SK-N-MC (cell line): ENCODE results near the gene MEN1.

Source experiments
- DNase-seq: peaks from one replicate; pipeline ENCODE4 v3.0.0-alpha.2; 2011; ENCODE audit warnings: low read depth, low spot score
- H3K27ac ChIP-seq: fragments of 200-600 bp; sonication (generic); 2 replicates; pipeline ENCODE4 v1.5.1; 2016; ENCODE audit warnings: mixed run types
- H3K36me3 ChIP-seq: fragments of 200-600 bp; sonication (generic); 2 replicates; pipeline ENCODE4 v1.6.1; 2017; ENCODE audit warnings: antibody characterized with exemption, low read length, mixed read lengths; ENCODE audit not compliant: insufficient read depth
- H3K4me3 ChIP-seq: fragments of 200-600 bp; sonication (generic); 2 replicates; pipeline ENCODE4 v1.5.1; 2016
- H3K9ac ChIP-seq: fragments of 200-600 bp; sonication (generic); 2 replicates; pipeline ENCODE4 v1.8.0; 2017; ENCODE audit warnings: mixed run types, mixed read lengths; ENCODE audit not compliant: insufficient read length
- H3K9me3 ChIP-seq: fragments of 200-600 bp; sonication (generic); 2 replicates; pipeline ENCODE4 v1.6.1; 2017; ENCODE audit warnings: low read depth, mild to moderate bottlenecking, antibody characterized with exemption, low read length, moderate library complexity, mixed read lengths
- EZH2 ChIP-seq: fragments of 200-600 bp; sonication (generic); IDR thresholded peaks from one replicate; pipeline ENCODE4 v1.6.1; 2017; ENCODE audit warnings: antibody characterized with exemption
- FOXP2 ChIP-seq: optimal IDR thresholded peaks from 2 replicates; pipeline ENCODE3; 2011; ENCODE audit warnings: mild to moderate bottlenecking, moderate library complexity; ENCODE audit not compliant: insufficient read depth; ENCODE audit errors: extremely low read length, control extremely low read depth
- POLR2AphosphoS5 ChIP-seq: IDR thresholded peaks from 2 replicates; pipeline ENCODE4 v1.6.1; 2012; ENCODE audit warnings: mild to moderate bottlenecking, low read depth, low read length, borderline replicate concordance

The MEN1 gene

DNA sequence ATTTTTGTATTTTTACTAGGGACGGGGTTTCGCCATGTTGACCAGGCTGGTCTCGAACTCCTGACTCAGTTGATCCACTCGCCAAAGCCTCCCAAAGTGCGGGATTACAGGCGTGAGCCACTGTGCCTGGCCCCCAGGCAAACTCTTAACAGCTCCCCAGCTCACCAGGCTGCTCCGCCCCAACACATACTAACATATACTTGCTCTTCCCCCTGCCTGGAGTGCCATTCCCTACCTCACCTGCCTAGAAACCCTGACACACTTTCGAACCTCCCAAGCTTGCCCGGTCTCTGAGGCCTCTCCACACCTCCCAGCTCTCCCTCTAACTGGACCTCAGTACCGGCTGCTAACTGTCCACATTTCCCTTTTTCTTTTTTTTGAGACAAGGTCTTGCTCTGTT is 15.8 kb downstream of the MEN1 start:
- no peak overlapping the region for H3K9ac ChIP-seq
- peaks cover 5% of the 10 kb centered on the region; the same call in 1 of the 2 replicates for H3K36me3 ChIP-seq
- no peaks in the 10 kb centered on the region for H3K9me3 ChIP-seq
- TF ChIP-seq POLR2AphosphoS5 (no peak), FOXP2 (no peak), EZH2 (no peak)
- no peak for DNase-seq
- H3K4me3 ChIP-seq = no peak overlapping the region
- no peak overlapping the region for H3K27ac ChIP-seq

DNA sequence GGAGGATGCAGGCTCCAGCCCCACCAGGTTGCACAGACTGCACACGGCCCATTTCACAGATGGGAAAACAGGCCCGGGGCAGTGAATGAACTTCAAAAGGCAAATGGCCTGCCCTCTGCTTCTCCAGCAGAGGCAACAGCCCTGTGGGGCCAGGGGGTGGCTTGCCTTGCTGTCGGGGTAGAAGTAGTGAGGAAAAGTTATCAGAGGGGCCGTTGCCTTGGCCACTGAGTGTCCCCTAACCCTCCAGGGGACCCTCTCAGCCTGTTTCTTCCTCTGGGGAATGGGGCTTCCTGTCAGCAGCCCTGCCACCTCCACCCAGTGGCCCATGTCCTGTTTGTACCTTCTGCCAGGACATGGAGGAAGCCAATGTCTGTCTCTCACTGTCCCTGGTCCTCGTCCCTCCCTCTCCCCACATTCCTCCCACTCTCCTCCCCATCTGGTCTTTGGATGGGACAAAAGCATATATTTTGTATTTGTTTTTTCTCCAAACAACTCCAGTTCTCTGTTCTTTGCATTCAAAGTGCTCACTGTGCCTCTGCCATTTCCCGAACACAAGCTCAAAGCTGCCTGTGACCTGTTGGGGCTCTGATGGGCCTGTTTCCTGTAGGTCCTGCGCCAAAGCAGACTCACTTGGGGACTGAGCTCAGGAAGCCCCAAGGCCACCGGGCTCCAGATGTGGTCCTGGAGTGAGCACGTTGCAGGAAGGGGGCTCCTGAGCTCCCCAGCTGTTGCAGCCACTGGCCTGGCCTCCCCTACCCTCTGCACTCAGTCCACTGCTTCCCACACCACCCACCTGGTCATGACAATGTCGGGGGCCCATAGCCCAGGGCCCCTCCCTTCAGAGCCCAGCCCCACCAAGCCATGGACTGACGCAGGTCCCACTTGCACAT is 16.8 kb downstream of the MEN1 start:
- no peak for TF ChIP-seq POLR2AphosphoS5
- no peak for TF ChIP-seq EZH2
- TF ChIP-seq FOXP2 = no peak
- H3K27ac ChIP-seq = no peak overlapping the region
- DNase-seq = no peak
- H3K9me3 ChIP-seq = no peaks in the 10 kb centered on the region
- no peak overlapping the region for H3K9ac ChIP-seq
- peaks cover 5% of the 10 kb centered on the region; the same call in 1 of the 2 replicates for H3K36me3 ChIP-seq
- H3K4me3 ChIP-seq = no peak overlapping the region

DNA sequence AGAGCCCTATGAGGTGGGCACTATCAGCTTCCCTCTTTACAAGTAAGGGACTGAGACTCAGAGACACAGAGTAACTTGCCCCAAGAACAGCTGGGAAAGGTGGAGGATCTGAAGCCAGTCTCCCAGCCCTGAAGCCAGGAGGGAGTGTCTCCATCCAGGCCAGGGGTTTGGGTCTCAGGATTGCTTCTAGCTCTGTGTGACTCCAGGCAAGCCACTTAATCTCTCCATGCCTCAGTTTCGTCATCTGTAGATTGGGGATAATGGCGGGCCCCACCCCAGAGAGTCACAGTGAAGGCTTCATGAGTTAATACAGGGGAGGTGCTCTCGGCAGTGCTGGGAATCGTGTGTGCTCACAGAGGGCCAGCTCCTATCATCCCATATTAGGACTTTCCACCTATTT is 17.9 kb downstream of the MEN1 start:
- no peaks in the 10 kb centered on the region for H3K9me3 ChIP-seq
- no peak overlapping the region for H3K9ac ChIP-seq
- no peak for DNase-seq
- no peak overlapping the region for H3K27ac ChIP-seq
- TF ChIP-seq EZH2 (no peak), POLR2AphosphoS5 (no peak), FOXP2 (no peak)
- H3K36me3 ChIP-seq = peaks cover 5% of the 10 kb centered on the region; the same call in 1 of the 2 replicates
- no peak overlapping the region for H3K4me3 ChIP-seq

DNA sequence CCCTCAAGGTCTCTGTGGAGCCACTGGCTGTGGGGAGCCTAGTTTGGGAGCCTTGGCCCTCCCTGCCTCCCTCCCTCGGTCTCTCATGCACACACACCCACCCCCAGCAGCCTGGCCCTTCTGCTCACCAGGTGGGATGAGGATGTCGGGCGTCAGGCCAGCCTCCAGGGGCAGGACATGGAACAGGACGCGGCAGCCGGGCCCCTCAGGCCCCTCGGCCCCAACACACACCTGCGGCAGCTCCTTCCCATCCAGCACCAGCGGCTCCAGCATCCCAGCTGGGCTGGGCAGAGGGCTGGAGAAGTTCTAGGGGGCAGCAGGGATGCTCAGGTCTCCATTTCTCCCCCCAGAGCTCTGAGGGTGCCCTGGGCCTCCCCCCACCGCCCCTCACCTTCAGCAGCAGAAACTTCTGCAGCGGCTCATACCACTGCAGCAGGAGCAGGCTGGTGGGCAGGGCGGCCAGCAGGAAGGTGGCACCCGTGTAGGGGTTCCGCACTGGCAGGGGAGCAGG is 18.5 kb downstream of the MEN1 start:
- TF ChIP-seq EZH2 (no peak), FOXP2 (no peak), POLR2AphosphoS5 (no peak)
- H3K9me3 ChIP-seq = no peaks in the 10 kb centered on the region

DNA sequence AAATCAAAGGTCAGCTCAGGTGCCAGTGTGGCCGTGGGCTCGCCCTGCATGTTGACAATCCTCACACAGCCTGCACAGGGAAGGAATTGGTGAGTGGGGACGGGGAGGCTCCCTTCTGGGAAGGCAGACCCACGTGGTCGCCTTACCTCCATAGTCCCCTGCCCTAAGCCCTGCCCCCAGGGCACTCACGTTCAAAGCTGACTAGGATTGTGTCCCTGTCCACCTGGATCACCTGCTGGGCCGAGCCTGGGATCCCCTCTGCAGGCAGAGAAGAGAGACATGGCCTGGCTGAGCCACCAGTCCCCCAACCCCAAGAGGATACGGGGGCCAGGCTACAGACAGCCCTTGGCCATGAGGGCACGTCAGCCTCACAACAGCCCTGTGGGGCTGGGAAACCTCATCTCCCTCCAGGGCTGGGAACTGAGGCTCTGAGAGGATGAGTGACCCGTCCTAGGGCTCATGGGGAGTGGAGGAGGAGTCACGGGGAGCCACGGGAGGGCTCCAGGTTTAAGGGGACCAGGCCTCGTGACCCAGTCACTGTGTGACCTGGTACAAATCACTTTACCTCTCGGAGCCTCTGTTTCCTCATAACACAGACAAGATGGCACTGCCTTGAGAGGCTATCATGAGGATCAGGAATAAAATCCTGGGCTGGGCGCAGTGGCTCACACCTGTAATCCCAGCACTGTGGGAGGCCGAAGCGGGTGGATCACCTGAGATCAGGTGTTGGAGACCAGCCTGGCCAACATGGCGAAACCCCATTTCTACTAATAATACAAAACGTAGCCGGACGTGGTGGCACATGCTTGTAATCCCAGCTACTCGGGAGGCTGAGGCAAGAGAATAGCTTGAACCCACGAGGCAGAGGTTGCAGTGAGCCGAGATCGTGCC is 19.9 kb downstream of the MEN1 start:
- Histone ChIP-seq H3K36me3 (no peaks in the 10 kb centered on the region), H3K9me3 (no peaks in the 10 kb centered on the region), H3K27ac (no peak overlapping the region), H3K9ac (no peak overlapping the region), H3K4me3 (no peak overlapping the region)
- TF ChIP-seq EZH2 = no peak
- no peak for TF ChIP-seq POLR2AphosphoS5
- no peak for TF ChIP-seq FOXP2
- DNase-seq = no peak

More for the DNA sequence above, 18.5 kb downstream of the MEN1 start:
- Histone ChIP-seq H3K4me3 (no peak overlapping the region), H3K9ac (no peak overlapping the region), H3K27ac (no peak overlapping the region), H3K36me3 (peaks cover 5% of the 10 kb centered on the region; the same call in 1 of the 2 replicates)
- no peak for DNase-seq

DNA sequence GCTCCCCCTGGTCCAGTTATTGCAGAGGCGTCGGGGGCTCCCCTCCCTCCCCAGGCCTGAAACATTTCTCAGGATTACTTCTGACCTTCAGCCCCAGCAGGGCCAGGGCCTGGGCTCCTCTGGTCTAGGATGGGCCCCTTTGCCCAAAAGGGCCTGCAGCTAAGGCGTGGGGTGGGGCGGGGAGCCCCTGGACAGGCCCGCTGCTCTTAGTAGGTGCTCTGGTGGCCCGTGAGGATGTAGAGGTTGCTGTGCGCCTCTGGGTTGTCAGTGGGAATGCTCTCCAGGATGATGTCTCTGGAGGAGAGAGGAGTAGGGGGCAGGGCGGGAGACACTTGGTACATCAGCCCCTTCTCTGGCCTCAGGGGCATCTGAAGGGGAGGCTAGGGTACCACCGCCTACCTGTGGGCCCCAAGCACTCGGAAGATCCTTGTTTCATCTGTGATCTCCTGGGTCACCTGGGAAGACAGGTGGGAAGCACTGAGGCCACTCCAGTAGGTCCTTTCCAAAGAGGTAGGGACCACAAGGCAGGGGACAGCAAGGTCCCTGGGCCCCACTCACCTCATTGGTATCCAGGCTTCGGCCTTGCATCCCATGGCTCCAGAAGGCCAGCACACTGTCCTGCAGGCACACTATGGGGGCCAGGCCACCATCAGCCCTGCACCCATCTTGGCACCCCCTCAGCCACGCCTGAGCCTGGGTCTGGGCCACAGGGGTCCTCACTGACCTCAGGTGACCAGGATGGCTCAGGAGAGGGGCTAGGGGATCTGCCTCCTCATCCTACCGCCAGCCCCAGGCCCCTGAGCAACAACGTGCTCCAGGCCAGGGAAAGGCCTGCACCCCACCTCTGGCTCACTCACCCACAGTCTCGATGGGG is 20.8 kb downstream of the MEN1 start:
- Histone ChIP-seq H3K9ac (no peak overlapping the region), H3K4me3 (no peak overlapping the region), H3K27ac (no peak overlapping the region), H3K36me3 (no peaks in the 10 kb centered on the region), H3K9me3 (no peaks in the 10 kb centered on the region)
- no peak for DNase-seq
- TF ChIP-seq POLR2AphosphoS5 = no peak
- TF ChIP-seq FOXP2 = no peak
- no peak for TF ChIP-seq EZH2

DNA sequence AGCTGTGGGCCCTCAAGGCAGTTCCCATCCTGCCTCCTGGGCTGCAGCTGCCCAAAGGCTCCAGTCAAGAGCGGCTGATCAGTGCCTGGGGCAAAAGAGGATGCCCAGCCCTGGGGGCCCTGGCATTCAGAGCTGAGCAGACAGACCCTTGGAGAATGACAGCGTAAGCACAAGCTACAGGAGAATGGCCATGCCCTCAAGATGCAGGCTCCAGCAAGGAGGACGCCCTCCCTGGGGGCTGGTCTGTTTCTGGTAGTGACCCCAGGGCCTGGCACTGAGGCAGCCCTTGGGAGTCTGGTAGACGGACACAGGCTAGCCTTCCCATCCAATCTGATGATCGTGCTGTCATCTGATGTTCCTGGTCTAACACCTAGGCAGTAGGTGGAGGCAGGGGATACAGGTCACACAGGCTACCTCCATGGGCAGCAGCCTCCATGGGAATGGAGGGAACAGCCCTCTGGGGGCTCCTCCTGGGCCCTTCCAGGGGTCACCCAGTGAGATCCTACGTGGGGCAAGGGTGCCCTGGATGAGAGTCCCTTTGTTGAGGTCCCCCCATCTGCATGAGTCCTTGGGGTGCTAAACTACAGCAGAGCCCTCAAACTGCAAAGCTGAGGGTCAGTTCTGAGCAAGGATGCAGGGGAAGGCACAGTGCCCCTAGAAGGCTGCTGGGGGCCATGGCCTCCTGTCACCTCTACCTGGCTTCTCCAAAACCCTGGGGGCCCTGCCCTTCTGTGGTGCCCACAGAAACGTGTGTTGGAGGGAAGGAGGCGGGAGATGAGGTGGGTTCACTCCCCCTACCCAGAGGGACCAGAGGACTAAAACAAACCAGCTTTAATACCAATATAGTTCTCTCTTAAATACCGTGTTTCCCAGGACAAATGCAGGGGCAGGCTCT is 21.8 kb downstream of the MEN1 start:
- Histone ChIP-seq H3K4me3 (no peak overlapping the region), H3K9me3 (no peaks in the 10 kb centered on the region), H3K27ac (no peak overlapping the region), H3K9ac (no peak overlapping the region), H3K36me3 (no peaks in the 10 kb centered on the region)
- TF ChIP-seq POLR2AphosphoS5 = no peak
- no peak for TF ChIP-seq FOXP2
- no peak for TF ChIP-seq EZH2
- DNase-seq = no peak
